HEK293 (cell line): ENCODE data around the gene AMY2B.

ENCODE experiments used
- YY1 ChIP-seq: fragments of 450-650 bp; formaldehyde crosslinking; IDR thresholded peaks from 2 replicates; pipeline ENCODE4 v1.5.1; 2018; ENCODE audit warnings: missing biosample characterization, missing genetic modification characterization
- ZBTB21 ChIP-seq: fragments of 450-650 bp; formaldehyde crosslinking; IDR thresholded peaks from 2 replicates; pipeline ENCODE4 v1.5.1; 2017; ENCODE audit warnings: missing biosample characterization, missing genetic modification characterization
- ZNF155 ChIP-seq: fragments of 450-650 bp; formaldehyde crosslinking; IDR thresholded peaks from 2 replicates; pipeline ENCODE4 v1.5.1; 2016; ENCODE audit warnings: missing biosample characterization, missing genetic modification characterization
- ZNF184 ChIP-seq: fragments of 450-650 bp; IDR thresholded peaks from 2 replicates; pipeline ENCODE4 v1.5.1; 2018; ENCODE audit warnings: missing biosample characterization, mild to moderate bottlenecking, missing genetic modification characterization
- ZNF274 ChIP-seq, 2 experiments: fragments of 200-500 bp in 1 of 2; fragments of 450-650 bp in 1 of 2; sonication (Bioruptor generic) in 1 of 2; formaldehyde crosslinking in 1 of 2; IDR thresholded peaks; 2 replicates each; pipeline versions ENCODE4 v1.5.1 to v1.6.1; 2014 to 2016; ENCODE audit warnings: borderline replicate concordance in 1 of 2, inconsistent platforms in 1 of 2, low read length in 1 of 2, missing biosample characterization in 1 of 2, missing genetic modification characterization in 1 of 2
- ZNF501 ChIP-seq: fragments of 450-650 bp; formaldehyde crosslinking; IDR thresholded peaks from 2 replicates; pipeline ENCODE4 v1.5.1; 2016; ENCODE audit warnings: missing biosample characterization, missing genetic modification characterization
- ZNF596 ChIP-seq: fragments of 450-650 bp; IDR thresholded peaks from 2 replicates; pipeline ENCODE4 v1.5.0; 2018; ENCODE audit warnings: missing biosample characterization, mild to moderate bottlenecking, missing genetic modification characterization, moderate library complexity
- ZNF654 ChIP-seq: fragments of 450-650 bp; formaldehyde crosslinking; IDR thresholded peaks from 2 replicates; pipeline ENCODE4 v1.5.1; 2016; ENCODE audit warnings: low read depth, missing biosample characterization, missing genetic modification characterization
- ZNF843 ChIP-seq: fragments of 450-650 bp; formaldehyde crosslinking; IDR thresholded peaks from 2 replicates; pipeline ENCODE4 v1.5.1; 2016; ENCODE audit warnings: missing biosample characterization, missing genetic modification characterization
- TF ChIP-seq, protein P1 (sequence below): fragments of 450-650 bp; formaldehyde crosslinking; IDR thresholded peaks from 2 replicates; pipeline ENCODE4 v1.5.1; 2016; ENCODE audit warnings: missing biosample characterization, missing genetic modification characterization
- TF ChIP-seq, protein P2 (sequence below): fragments of 450-650 bp; formaldehyde crosslinking; IDR thresholded peaks from 2 replicates; pipeline ENCODE4 v1.5.1; 2016; ENCODE audit warnings: missing biosample characterization, missing genetic modification characterization
- TF ChIP-seq, protein P3 (sequence below): fragments of 450-650 bp; formaldehyde crosslinking; IDR thresholded peaks from 2 replicates; pipeline ENCODE4 v1.5.1; 2016; ENCODE audit warnings: missing biosample characterization, missing genetic modification characterization, low read depth

DNA sequence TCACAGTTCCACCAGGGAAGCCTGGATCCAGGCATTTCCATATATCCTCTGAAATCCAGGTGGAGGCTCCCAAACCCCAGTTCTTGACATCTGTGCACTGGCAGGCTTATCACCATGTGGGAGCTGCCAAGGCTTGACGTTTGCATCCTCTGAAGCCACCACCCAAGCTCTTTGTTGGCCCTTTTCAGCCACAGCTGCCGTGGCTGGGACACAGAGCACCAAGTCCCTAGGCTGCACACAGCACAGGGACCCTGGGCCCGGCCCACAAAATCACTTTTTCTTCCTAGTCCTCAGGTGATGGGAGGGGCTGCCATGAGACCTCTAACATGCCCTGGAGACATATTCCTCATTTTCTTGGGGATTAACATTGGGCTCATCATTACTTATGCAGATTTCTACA lies 23.5 kb upstream of the AMY2B start:
- TF ChIP-seq ZNF274 (IDR thresholded peaks at IDR 0.05; ENCODE audit: low read length) (no peak), ZNF274 (tag by site-specific recombination; IDR thresholded peaks at IDR 0.05; ENCODE audit: borderline replicate concordance) (no peak), ZNF596 (tag by site-specific recombination) (no peak), ZNF155 (tag by site-specific recombination) (no peak), ZNF184 (no peak), ZNF654 (tag by site-specific recombination) (no peak), ZBTB21 (tag by site-specific recombination) (no peak), ZNF501 (tag by site-specific recombination) (no peak), ZNF843 (tag by site-specific recombination) (no peak), YY1 (tag by site-specific recombination) (no peak)
- TF ChIP-seq, protein P1, sequence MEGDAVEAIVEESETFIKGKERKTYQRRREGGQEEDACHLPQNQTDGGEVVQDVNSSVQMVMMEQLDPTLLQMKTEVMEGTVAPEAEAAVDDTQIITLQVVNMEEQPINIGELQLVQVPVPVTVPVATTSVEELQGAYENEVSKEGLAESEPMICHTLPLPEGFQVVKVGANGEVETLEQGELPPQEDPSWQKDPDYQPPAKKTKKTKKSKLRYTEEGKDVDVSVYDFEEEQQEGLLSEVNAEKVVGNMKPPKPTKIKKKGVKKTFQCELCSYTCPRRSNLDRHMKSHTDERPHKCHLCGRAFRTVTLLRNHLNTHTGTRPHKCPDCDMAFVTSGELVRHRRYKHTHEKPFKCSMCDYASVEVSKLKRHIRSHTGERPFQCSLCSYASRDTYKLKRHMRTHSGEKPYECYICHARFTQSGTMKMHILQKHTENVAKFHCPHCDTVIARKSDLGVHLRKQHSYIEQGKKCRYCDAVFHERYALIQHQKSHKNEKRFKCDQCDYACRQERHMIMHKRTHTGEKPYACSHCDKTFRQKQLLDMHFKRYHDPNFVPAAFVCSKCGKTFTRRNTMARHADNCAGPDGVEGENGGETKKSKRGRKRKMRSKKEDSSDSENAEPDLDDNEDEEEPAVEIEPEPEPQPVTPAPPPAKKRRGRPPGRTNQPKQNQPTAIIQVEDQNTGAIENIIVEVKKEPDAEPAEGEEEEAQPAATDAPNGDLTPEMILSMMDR (tag by site-specific recombination), result no peak
- TF ChIP-seq, protein P2, sequence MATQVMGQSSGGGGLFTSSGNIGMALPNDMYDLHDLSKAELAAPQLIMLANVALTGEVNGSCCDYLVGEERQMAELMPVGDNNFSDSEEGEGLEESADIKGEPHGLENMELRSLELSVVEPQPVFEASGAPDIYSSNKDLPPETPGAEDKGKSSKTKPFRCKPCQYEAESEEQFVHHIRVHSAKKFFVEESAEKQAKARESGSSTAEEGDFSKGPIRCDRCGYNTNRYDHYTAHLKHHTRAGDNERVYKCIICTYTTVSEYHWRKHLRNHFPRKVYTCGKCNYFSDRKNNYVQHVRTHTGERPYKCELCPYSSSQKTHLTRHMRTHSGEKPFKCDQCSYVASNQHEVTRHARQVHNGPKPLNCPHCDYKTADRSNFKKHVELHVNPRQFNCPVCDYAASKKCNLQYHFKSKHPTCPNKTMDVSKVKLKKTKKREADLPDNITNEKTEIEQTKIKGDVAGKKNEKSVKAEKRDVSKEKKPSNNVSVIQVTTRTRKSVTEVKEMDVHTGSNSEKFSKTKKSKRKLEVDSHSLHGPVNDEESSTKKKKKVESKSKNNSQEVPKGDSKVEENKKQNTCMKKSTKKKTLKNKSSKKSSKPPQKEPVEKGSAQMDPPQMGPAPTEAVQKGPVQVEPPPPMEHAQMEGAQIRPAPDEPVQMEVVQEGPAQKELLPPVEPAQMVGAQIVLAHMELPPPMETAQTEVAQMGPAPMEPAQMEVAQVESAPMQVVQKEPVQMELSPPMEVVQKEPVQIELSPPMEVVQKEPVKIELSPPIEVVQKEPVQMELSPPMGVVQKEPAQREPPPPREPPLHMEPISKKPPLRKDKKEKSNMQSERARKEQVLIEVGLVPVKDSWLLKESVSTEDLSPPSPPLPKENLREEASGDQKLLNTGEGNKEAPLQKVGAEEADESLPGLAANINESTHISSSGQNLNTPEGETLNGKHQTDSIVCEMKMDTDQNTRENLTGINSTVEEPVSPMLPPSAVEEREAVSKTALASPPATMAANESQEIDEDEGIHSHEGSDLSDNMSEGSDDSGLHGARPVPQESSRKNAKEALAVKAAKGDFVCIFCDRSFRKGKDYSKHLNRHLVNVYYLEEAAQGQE (tag by site-specific recombination), result no peak
- TF ChIP-seq, protein P3, sequence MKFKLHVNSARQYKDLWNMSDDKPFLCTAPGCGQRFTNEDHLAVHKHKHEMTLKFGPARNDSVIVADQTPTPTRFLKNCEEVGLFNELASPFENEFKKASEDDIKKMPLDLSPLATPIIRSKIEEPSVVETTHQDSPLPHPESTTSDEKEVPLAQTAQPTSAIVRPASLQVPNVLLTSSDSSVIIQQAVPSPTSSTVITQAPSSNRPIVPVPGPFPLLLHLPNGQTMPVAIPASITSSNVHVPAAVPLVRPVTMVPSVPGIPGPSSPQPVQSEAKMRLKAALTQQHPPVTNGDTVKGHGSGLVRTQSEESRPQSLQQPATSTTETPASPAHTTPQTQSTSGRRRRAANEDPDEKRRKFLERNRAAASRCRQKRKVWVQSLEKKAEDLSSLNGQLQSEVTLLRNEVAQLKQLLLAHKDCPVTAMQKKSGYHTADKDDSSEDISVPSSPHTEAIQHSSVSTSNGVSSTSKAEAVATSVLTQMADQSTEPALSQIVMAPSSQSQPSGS (tag by site-specific recombination), result no peak
